Measurements from ENCODE around the gene TASP1.

TASP1 gene

GRCh38 chr20:13464702-13465101 is 174.0 kb downstream of the TASP1 start:
- H3K4me3 ChIP-seq (ENCODE audit: low read depth in 1 of 2, low read length in 2 of 2): no peak overlapping the region
- no peaks in the 10 kb centered on the region for H3K4me1 ChIP-seq (ENCODE audit: insufficient read depth, low read length)
- H3K36me3 ChIP-seq (ENCODE audit: insufficient read depth, low read length): peaks cover 90% of the 10 kb centered on the region
- H3K79me2 ChIP-seq (ENCODE audit: insufficient read depth, low read length): peaks cover 70% of the 10 kb centered on the region
- no peak overlapping the region for H3K27ac ChIP-seq (ENCODE audit: low read length)
- DNase-seq (no peak), ATAC-seq (ENCODE audit: insufficient read depth, low read depth) (no peak)
- no peaks in the 10 kb centered on the region for H3K9me3 ChIP-seq (ENCODE audit: insufficient read depth, low read length, severe bottlenecking)
- H2AFZ ChIP-seq (ENCODE audit: low read depth, low read length): no peak overlapping the region
- H4K20me1 ChIP-seq (ENCODE audit: insufficient read depth, low read length): no peaks in the 10 kb centered on the region
- H3K4me2 ChIP-seq (ENCODE audit: insufficient read depth, low read length): no peak overlapping the region
- TF ChIP-seq CTCF (IDR thresholded peaks at IDR 0.05; ENCODE audit: borderline replicate concordance, extremely low read depth, low read length, poor library complexity, severe bottlenecking): no peak
- no peak for TF ChIP-seq EZH2 (IDR thresholded peaks at IDR 0.05; ENCODE audit: borderline replicate concordance, low read depth, low read length, severe bottlenecking)
- no peaks in the 10 kb centered on the region for H3K27me3 ChIP-seq (ENCODE audit: insufficient read depth, low read length, poor library complexity)
- no peak overlapping the region for H3K9ac ChIP-seq (ENCODE audit: low read depth, low read length)

- TF ChIP-seq EZH2 (IDR thresholded peaks at IDR 0.05; ENCODE audit: borderline replicate concordance, low read depth, low read length, severe bottlenecking): no peak
- no peak for TF ChIP-seq CTCF (IDR thresholded peaks at IDR 0.05; ENCODE audit: borderline replicate concordance, extremely low read depth, low read length, poor library complexity, severe bottlenecking)
- H3K4me3 ChIP-seq (ENCODE audit: low read depth in 1 of 2, low read length in 2 of 2): no peak overlapping the region
- peaks cover 76% of the 10 kb centered on the region for H3K36me3 ChIP-seq (ENCODE audit: insufficient read depth, low read length)
- no peaks in the 10 kb centered on the region for H3K4me1 ChIP-seq (ENCODE audit: insufficient read depth, low read length)
- no peak for ATAC-seq (ENCODE audit: insufficient read depth, low read depth)
- H3K27me3 ChIP-seq (ENCODE audit: insufficient read depth, low read length, poor library complexity): no peaks in the 10 kb centered on the region
- peak overlapping the region; percentile 17 for H3K27ac ChIP-seq (ENCODE audit: low read length)
- DNase-seq: no peak
- H3K9ac ChIP-seq (ENCODE audit: low read depth, low read length): no peak overlapping the region
- H3K9me3 ChIP-seq (ENCODE audit: insufficient read depth, low read length, severe bottlenecking): no peaks in the 10 kb centered on the region
- H3K79me2 ChIP-seq (ENCODE audit: insufficient read depth, low read length): peaks cover 67% of the 10 kb centered on the region
- no peak overlapping the region for H3K4me2 ChIP-seq (ENCODE audit: insufficient read depth, low read length)
- H2AFZ ChIP-seq (ENCODE audit: low read depth, low read length): no peak overlapping the region
- no peaks in the 10 kb centered on the region for H4K20me1 ChIP-seq (ENCODE audit: insufficient read depth, low read length)
These were observed 176.8 kb downstream of the TASP1 start for GRCh38 chr20:13461849-13462458.

GRCh38 chr20:13458860-13459451 is 179.8 kb downstream of the TASP1 start:
- no peaks in the 10 kb centered on the region for H4K20me1 ChIP-seq (ENCODE audit: insufficient read depth, low read length)
- DNase-seq (peak; percentile 54), ATAC-seq (ENCODE audit: insufficient read depth, low read depth) (peak; percentile 76)
- peaks cover 64% of the 10 kb centered on the region for H3K79me2 ChIP-seq (ENCODE audit: insufficient read depth, low read length)
- H3K9ac ChIP-seq (ENCODE audit: low read depth, low read length): no peak overlapping the region
- peaks cover 80% of the 10 kb centered on the region for H3K36me3 ChIP-seq (ENCODE audit: insufficient read depth, low read length)
- H3K4me2 ChIP-seq (ENCODE audit: insufficient read depth, low read length): no peak overlapping the region
- no peak overlapping the region for H3K4me3 ChIP-seq (ENCODE audit: low read depth in 1 of 2, low read length in 2 of 2)
- TF ChIP-seq EZH2 (IDR thresholded peaks at IDR 0.05; ENCODE audit: borderline replicate concordance, low read depth, low read length, severe bottlenecking) (no peak), CTCF (IDR thresholded peaks at IDR 0.05; ENCODE audit: borderline replicate concordance, extremely low read depth, low read length, poor library complexity, severe bottlenecking) (peak; percentile 81)
- H3K27ac ChIP-seq (ENCODE audit: low read length): 0 out of 2 replicates have a peak overlapping the region, but pooled peaks have one; percentile 17
- H3K9me3 ChIP-seq (ENCODE audit: insufficient read depth, low read length, severe bottlenecking): no peaks in the 10 kb centered on the region
- H2AFZ ChIP-seq (ENCODE audit: low read depth, low read length): no peak overlapping the region
- H3K27me3 ChIP-seq (ENCODE audit: insufficient read depth, low read length, poor library complexity): no peaks in the 10 kb centered on the region
- H3K4me1 ChIP-seq (ENCODE audit: insufficient read depth, low read length): no peaks in the 10 kb centered on the region

All from DND-41 (cell line).